Activated CD4-positive, alpha-beta T cell treated with anti-CD3 and anti-CD28 coated beads for 36 hours (primary cell): Measurements from ENCODE around the gene STX8. TPM values are rescaled to one million over a fixed set of nuclear protein-coding genes. Genes with fewer than 3 reads are reported as not detected.

Experiments used
- ATAC-seq: fragments of 200-7000 bp; cut with Tn5 transposase; one replicate; pipeline ENCODE4 v1.10.0; 2021; ENCODE audit warnings: mild to moderate bottlenecking, moderate library complexity
- CTCF ChIA-PET: fragments of 350-600 bp; sonication (Branson Sonifier 250); formaldehyde crosslinking; loops from one replicate; lab custom pipeline; 2021; ENCODE audit warnings: antibody characterized with exemption; lab: Charles Lee
- POLR2A ChIA-PET: fragments of 350-600 bp; sonication (Branson Sonifier 250); formaldehyde crosslinking; loops from one replicate; lab custom pipeline; 2021; ENCODE audit warnings: antibody characterized with exemption, inconsistent platforms; lab: Charles Lee
- DNase-seq: peaks from one replicate; pipeline ENCODE4 v3.0.0-alpha.2; 2020
- H3K27ac Mint-ChIP-seq: one replicate; pipeline ENCODE4 v1.8.0; 2021; ENCODE audit warnings: mixed read lengths
- H3K27me3 Mint-ChIP-seq: one replicate; pipeline ENCODE4 v1.8.0; 2021; ENCODE audit warnings: mixed read lengths
- H3K36me3 Mint-ChIP-seq: one replicate; pipeline ENCODE4 v1.8.0; 2021; ENCODE audit warnings: low read depth, mixed read lengths
- H3K4me1 Mint-ChIP-seq: one replicate; pipeline ENCODE4 v1.8.0; 2021; ENCODE audit warnings: mixed read lengths
- H3K4me3 Mint-ChIP-seq: one replicate; pipeline ENCODE4 v1.8.0; 2021; ENCODE audit warnings: mild to moderate bottlenecking, moderate library complexity, mixed read lengths
- H3K9me3 Mint-ChIP-seq: one replicate; pipeline ENCODE4 v1.8.0; 2021; ENCODE audit warnings: low read depth, mixed read lengths
- intact Hi-C, 2 experiments: fragments of 100-400 bp; cut with DNase I in 1 of 2; cut with micrococcal nuclease in 1 of 2; formaldehyde crosslinking; loops; one replicate each; pipeline versions ENCODE4 v1.14.2 to v1.15.1; 2022 to 2024; cut with DNase I, micrococcal nuclease
- total RNA-seq, 2 experiments: library from RNA; stranded (reverse); gene quantifications; one replicate each; pipeline ENCODE4 v1.2.3, GENCODE V29; 2021

The STX8 gene
- total RNA-seq, 2 experiments from 2014 or later, result 65.7 to 87.7 TPM

- ChIA-PET POLR2A (no interaction called here), CTCF (no interaction called here)
- Mint-ChIP-seq H3K9me3 (no peaks in the 10 kb centered on the region), H3K4me1 (peaks cover 30% of the 10 kb centered on the region), H3K27me3 (no peaks in the 10 kb centered on the region), H3K27ac (no peak overlapping the region), H3K4me3 (no peak overlapping the region), H3K36me3 (no peaks in the 10 kb centered on the region)
- ATAC-seq (no peak), DNase-seq (no peak)
- intact Hi-C loops, result loop anchor here (5.0 to 10.0 kb wide), 2 partner anchors 70 to 437 kb away; no protein-coding TSS in a partner anchor
Observed at GRCh38 chr17:9294661-9295210, 280.9 kb downstream of the STX8 start.

DNA sequence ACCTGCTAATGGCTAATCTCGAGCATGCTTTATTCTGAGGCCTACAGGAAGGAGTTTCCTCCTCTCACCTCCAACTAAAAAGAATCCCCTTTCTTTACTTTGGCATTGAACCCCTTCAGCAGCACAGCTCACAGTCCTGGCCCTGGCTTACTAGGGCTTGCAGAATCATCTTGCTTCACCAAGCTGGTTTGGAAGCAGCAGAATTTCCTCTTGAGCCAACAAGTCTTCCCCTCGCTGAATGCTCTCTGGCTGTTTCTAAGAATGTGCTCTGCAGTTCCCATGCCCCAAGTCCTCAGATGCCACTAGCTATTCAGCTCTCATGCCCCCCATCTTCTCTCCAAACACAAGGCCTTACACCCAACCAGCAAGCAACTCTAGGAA is 283.1 kb downstream of the STX8 start:
- no peaks in the 10 kb centered on the region for H3K27me3 Mint-ChIP-seq
- ATAC-seq (no peak), DNase-seq (no peak)
- CTCF ChIA-PET, result interaction anchor here (0.7 to 2.1 kb wide), 21 partner anchors 9 to 294 kb away, joined by 3 to 7 read pairs (median 4); no protein-coding TSS in a partner anchor
- H3K27ac Mint-ChIP-seq, result no peak overlapping the region
- peaks cover 42% of the 10 kb centered on the region for H3K4me1 Mint-ChIP-seq
- H3K4me3 Mint-ChIP-seq, result no peak overlapping the region
- peaks cover 2% of the 10 kb centered on the region for H3K9me3 Mint-ChIP-seq
- POLR2A ChIA-PET, result no interaction called here
- H3K36me3 Mint-ChIP-seq, result peaks cover 6% of the 10 kb centered on the region
- intact Hi-C loops, result loop anchor here (1.0 to 10.0 kb wide), 4 partner anchors 72 to 435 kb away; partner anchors contain the start of gene NTN1 (in 1 of the 2)

GRCh38 chr17:9291912-9292560 is 283.6 kb downstream of the STX8 start:
- intact Hi-C loops, result loop anchor here (1.0 to 10.0 kb wide), 5 partner anchors 73 to 435 kb away; partner anchors contain the start of gene NTN1 (in 1 of the 2)
- Mint-ChIP-seq H3K4me1 (peaks cover 42% of the 10 kb centered on the region), H3K27ac (no peak overlapping the region), H3K36me3 (peaks cover 6% of the 10 kb centered on the region), H3K4me3 (no peak overlapping the region), H3K27me3 (no peaks in the 10 kb centered on the region), H3K9me3 (peaks cover 2% of the 10 kb centered on the region)
- DNase-seq (peak; percentile 75), ATAC-seq (no peak)
- CTCF ChIA-PET, result interaction anchor here (0.7 to 2.1 kb wide), 25 partner anchors 8 to 288 kb away, joined by 3 to 7 read pairs (median 4); no protein-coding TSS in a partner anchor
- POLR2A ChIA-PET, result no interaction called here

GRCh38 chr17:9290226-9290613 is 285.4 kb downstream of the STX8 start:
- ATAC-seq (no peak), DNase-seq (peak; percentile 40)
- peaks cover 50% of the 10 kb centered on the region for H3K4me1 Mint-ChIP-seq
- peak overlapping the region; percentile 26 for H3K4me3 Mint-ChIP-seq
- peak overlapping the region; percentile 73 for H3K27ac Mint-ChIP-seq
- H3K9me3 Mint-ChIP-seq, result peaks cover 2% of the 10 kb centered on the region
- no peaks in the 10 kb centered on the region for H3K27me3 Mint-ChIP-seq
- H3K36me3 Mint-ChIP-seq, result peaks cover 6% of the 10 kb centered on the region
- CTCF ChIA-PET, result interaction anchor here (0.6 to 2.2 kb wide), 5 partner anchors 16 to 239 kb away, joined by 3 to 13 read pairs (median 5); no protein-coding TSS in a partner anchor
- intact Hi-C loops, result loop anchor here (1.0 to 10.0 kb wide), 9 partner anchors 16 to 433 kb away; no protein-coding TSS in a partner anchor
- POLR2A ChIA-PET, result interaction anchor here (1.0 to 1.2 kb wide), 2 partner anchors 16 to 38 kb away, joined by 8 to 10 read pairs; no protein-coding TSS in a partner anchor

DNA sequence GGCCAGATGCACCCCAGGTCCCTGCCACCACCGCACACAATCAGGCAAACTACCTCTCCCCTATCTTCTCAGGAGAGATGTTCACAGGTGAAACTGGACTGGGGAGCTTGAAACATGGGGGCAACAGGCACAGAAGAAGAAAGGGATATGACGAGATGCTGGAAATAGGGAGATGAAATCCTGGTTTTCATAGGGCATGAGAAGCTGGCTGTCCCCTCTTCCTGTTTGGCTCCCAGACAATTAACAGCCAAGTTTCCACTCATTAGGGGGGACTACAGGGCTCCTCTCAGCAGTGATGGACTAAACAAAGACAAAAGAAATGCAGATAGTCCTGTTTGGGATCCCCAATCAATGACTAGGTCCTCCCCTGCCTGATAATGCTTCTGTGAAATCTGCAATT is 288.3 kb downstream of the STX8 start:
- POLR2A ChIA-PET, result no interaction called here
- intact Hi-C loops, result no loop called here
- Mint-ChIP-seq H3K27ac (no peak overlapping the region), H3K4me3 (no peak overlapping the region), H3K4me1 (peaks cover 47% of the 10 kb centered on the region), H3K36me3 (peaks cover 6% of the 10 kb centered on the region), H3K9me3 (peaks cover 2% of the 10 kb centered on the region), H3K27me3 (no peaks in the 10 kb centered on the region)
- DNase-seq (no peak), ATAC-seq (no peak)
- CTCF ChIA-PET, result no interaction called here

GRCh38 chr17:9286434-9286833 is 289.2 kb downstream of the STX8 start:
- Mint-ChIP-seq H3K36me3 (peaks cover 6% of the 10 kb centered on the region), H3K27ac (no peak overlapping the region), H3K27me3 (no peaks in the 10 kb centered on the region), H3K4me1 (peaks cover 39% of the 10 kb centered on the region), H3K9me3 (peaks cover 2% of the 10 kb centered on the region), H3K4me3 (no peak overlapping the region)
- DNase-seq (no peak), ATAC-seq (no peak)
- POLR2A ChIA-PET, result no interaction called here
- CTCF ChIA-PET, result no interaction called here
- intact Hi-C loops, result no loop called here

GRCh38 chr17:9285602-9286427 is 289.8 kb downstream of the STX8 start:
- no peak overlapping the region for H3K4me3 Mint-ChIP-seq
- H3K4me1 Mint-ChIP-seq, result peaks cover 37% of the 10 kb centered on the region
- ChIA-PET CTCF (no interaction called here), POLR2A (no interaction called here)
- DNase-seq, result no peak
- H3K36me3 Mint-ChIP-seq, result peaks cover 8% of the 10 kb centered on the region
- no peak overlapping the region for H3K27ac Mint-ChIP-seq
- intact Hi-C loops, result no loop called here
- ATAC-seq, result no peak
- H3K9me3 Mint-ChIP-seq, result peaks cover 2% of the 10 kb centered on the region
- H3K27me3 Mint-ChIP-seq, result no peaks in the 10 kb centered on the region

DNA sequence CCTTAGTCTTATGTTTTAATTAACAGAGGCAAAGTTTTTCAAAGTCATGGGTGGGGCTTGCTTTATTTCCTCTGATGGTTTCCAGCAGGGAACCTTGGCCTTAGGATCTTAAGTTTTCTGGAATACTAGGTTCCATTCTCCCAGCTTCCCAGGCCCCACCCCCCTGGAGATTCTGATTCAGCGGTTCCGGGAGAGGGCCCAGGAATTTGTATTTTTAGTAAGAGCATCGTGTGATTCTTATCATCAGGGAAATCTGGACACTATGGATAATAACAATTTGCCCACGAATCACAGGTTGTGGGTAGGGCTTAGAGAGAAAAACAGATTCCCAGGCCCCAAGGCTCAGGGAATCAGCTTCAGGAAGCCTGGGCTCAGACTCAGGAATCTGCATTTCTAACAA is 290.7 kb downstream of the STX8 start:
- Mint-ChIP-seq H3K4me3 (no peak overlapping the region), H3K27me3 (no peaks in the 10 kb centered on the region), H3K27ac (no peak overlapping the region), H3K4me1 (peaks cover 28% of the 10 kb centered on the region), H3K36me3 (peaks cover 8% of the 10 kb centered on the region), H3K9me3 (peaks cover 2% of the 10 kb centered on the region)
- POLR2A ChIA-PET, result no interaction called here
- intact Hi-C loops, result no loop called here
- DNase-seq (no peak), ATAC-seq (no peak)
- CTCF ChIA-PET, result interaction anchor here (0.9 kb wide), 1 partner anchor 10 kb away, joined by 3 read pairs; no protein-coding TSS in a partner anchor

- CTCF ChIA-PET, result interaction anchor here (1.8 kb wide), 1 partner anchor 9 kb away, joined by 7 read pairs; no protein-coding TSS in a partner anchor
- H3K4me1 Mint-ChIP-seq, result peaks cover 21% of the 10 kb centered on the region
Observed at GRCh38 chr17:9283909-9284308, 291.7 kb downstream of the STX8 start.

DNA sequence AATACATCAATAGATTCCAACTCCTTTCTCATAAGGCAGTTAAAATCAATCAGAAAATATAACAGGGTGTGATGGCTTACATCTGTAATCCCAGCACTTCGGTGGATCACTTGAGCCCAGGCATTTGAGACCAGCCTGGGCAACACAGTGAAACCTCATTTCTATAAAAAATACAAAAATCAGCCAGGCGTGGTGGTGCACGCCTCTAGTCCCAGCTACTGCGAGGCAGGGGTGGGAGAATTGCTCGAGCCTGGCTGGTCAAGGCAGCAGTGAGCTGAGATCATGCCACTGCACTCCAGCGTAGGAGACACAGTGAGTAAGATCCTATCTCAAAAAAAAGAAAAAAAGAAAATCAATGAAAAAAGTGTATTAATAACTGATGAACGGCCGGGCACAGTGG is 295.7 kb downstream of the STX8 start:
- peaks cover 1% of the 10 kb centered on the region for H3K36me3 Mint-ChIP-seq
- H3K4me3 Mint-ChIP-seq, result no peak overlapping the region
- CTCF ChIA-PET, result interaction anchor here (0.8 kb wide), 1 partner anchor 12 kb away, joined by 3 read pairs; no protein-coding TSS in a partner anchor
- no peaks in the 10 kb centered on the region for H3K9me3 Mint-ChIP-seq
- DNase-seq (no peak), ATAC-seq (no peak)
- no peak overlapping the region for H3K27ac Mint-ChIP-seq
- intact Hi-C loops, result no loop called here
- no peaks in the 10 kb centered on the region for H3K27me3 Mint-ChIP-seq
- POLR2A ChIA-PET, result no interaction called here
- peaks cover 11% of the 10 kb centered on the region for H3K4me1 Mint-ChIP-seq

More at GRCh38 chr17:9283909-9284308, 291.7 kb downstream of the STX8 start:
- Mint-ChIP-seq H3K4me3 (no peak overlapping the region), H3K27me3 (no peaks in the 10 kb centered on the region), H3K36me3 (peaks cover 5% of the 10 kb centered on the region), H3K9me3 (no peaks in the 10 kb centered on the region), H3K27ac (no peak overlapping the region)
- ATAC-seq (no peak), DNase-seq (no peak)
- POLR2A ChIA-PET, result no interaction called here
- intact Hi-C loops, result no loop called here

- intact Hi-C loops, result loop anchor here (1.0 to 5.0 kb wide), 8 partner anchors 15 to 333 kb away; no protein-coding TSS in a partner anchor
- no peaks in the 10 kb centered on the region for H3K9me3 Mint-ChIP-seq
- ChIA-PET POLR2A (no interaction called here), CTCF (interaction anchor here (0.9 to 2.7 kb wide), 4 partner anchors 10 to 47 kb away, joined by 3 to 13 read pairs (median 6); no protein-coding TSS in a partner anchor)
- peaks cover 35% of the 10 kb centered on the region for H3K4me1 Mint-ChIP-seq
- no peaks in the 10 kb centered on the region for H3K36me3 Mint-ChIP-seq
- no peak for ATAC-seq
- H3K27ac Mint-ChIP-seq, result peak overlapping the region; percentile 82
- DNase-seq, result no peak
- no peaks in the 10 kb centered on the region for H3K27me3 Mint-ChIP-seq
- peak overlapping the region; percentile 8 for H3K4me3 Mint-ChIP-seq
Observed at GRCh38 chr17:9274973-9275372, 300.6 kb downstream of the STX8 start.
